Mesenchymal stem cell (in vitro differentiated cells and primary cell): ENCODE data around the gene FCHO2.
A peak's percentile ranks its signal among the peaks of the same experiment; 100 is the strongest.

Experiments used
- DNase-seq: peaks from one replicate; pipeline ENCODE4 v3.0.0-alpha.2; 2013
- H2AFZ ChIP-seq: one replicate; pipeline ENCODE4 v1.6.1; 2013; ENCODE audit warnings: low read depth, mild to moderate bottlenecking, control low read depth, inconsistent platforms, low read length, moderate library complexity
- H2AK5ac ChIP-seq: 2 replicates; pipeline ENCODE4 v1.6.1; 2013; ENCODE audit warnings: low read length, moderate library complexity, mild to moderate bottlenecking, inconsistent platforms; ENCODE audit not compliant: severe bottlenecking
- H2BK120ac ChIP-seq: one replicate; pipeline ENCODE4 v1.6.1; 2013; ENCODE audit warnings: low read depth, mild to moderate bottlenecking, inconsistent platforms, low read length, moderate library complexity
- H2BK12ac ChIP-seq, 2 experiments: one replicate each; pipeline ENCODE4 v1.6.1; 2013; ENCODE audit warnings: inconsistent platforms in 2 of 2, low read length in 2 of 2, mild to moderate bottlenecking in 2 of 2, moderate library complexity in 2 of 2, control low read depth in 1 of 2
- H2BK15ac ChIP-seq: one replicate; pipeline ENCODE4 v1.6.1; 2013; ENCODE audit warnings: mild to moderate bottlenecking, low read depth, inconsistent platforms; ENCODE audit not compliant: poor library complexity, severe bottlenecking
- H2BK5ac ChIP-seq: 2 replicates; pipeline ENCODE4 v1.6.1; 2013; ENCODE audit warnings: low read depth, mild to moderate bottlenecking, low read length, control low read depth, inconsistent platforms; ENCODE audit not compliant: poor library complexity, severe bottlenecking
- H3K14ac ChIP-seq, 2 experiments: one replicate each; pipeline ENCODE4 v1.6.1; 2013; ENCODE audit warnings: inconsistent platforms in 2 of 2, low read length in 2 of 2, control low read depth in 1 of 2, mild to moderate bottlenecking in 1 of 2, moderate library complexity in 1 of 2
- H3K18ac ChIP-seq, 2 experiments: one replicate each; pipeline ENCODE4 v1.6.1; 2013; ENCODE audit warnings: inconsistent platforms in 2 of 2, low read length in 2 of 2, control low read depth in 1 of 2, low read depth in 1 of 2, mild to moderate bottlenecking in 1 of 2
- H3K23ac ChIP-seq, 2 experiments: one replicate each; pipeline ENCODE4 v1.6.1; 2013; ENCODE audit warnings: inconsistent platforms in 2 of 2, low read length in 2 of 2, mild to moderate bottlenecking in 2 of 2, moderate library complexity in 2 of 2, control low read depth in 1 of 2
- H3K27ac ChIP-seq: 2 replicates; pipeline ENCODE4 v1.5.1; 2013; ENCODE audit warnings: mild to moderate bottlenecking, moderate library complexity, low read length, control low read depth, inconsistent platforms; ENCODE audit not compliant: poor library complexity, severe bottlenecking
- H3K27me3 ChIP-seq, 2 experiments: 2 replicates each; pipeline versions ENCODE4 v1.6.1 to v1.7.0; 2013; ENCODE audit warnings: low read length in 2 of 2, mild to moderate bottlenecking in 2 of 2, moderate library complexity in 2 of 2, control low read depth in 1 of 2, inconsistent platforms in 1 of 2; ENCODE audit not compliant: control insufficient read depth in 1 of 2, insufficient read depth in 1 of 2
- H3K36me3 ChIP-seq, 2 experiments: 2 replicates each; pipeline versions ENCODE4 v1.6.1 to v1.7.0; 2013; ENCODE audit warnings: low read length in 2 of 2, control low read depth in 1 of 2, inconsistent platforms in 1 of 2, low read depth in 1 of 2, mild to moderate bottlenecking in 1 of 2; ENCODE audit not compliant: insufficient read depth in 2 of 2, control insufficient read depth in 1 of 2
- H3K4ac ChIP-seq, 2 experiments: one replicate each; pipeline ENCODE4 v1.6.1; 2013; ENCODE audit warnings: inconsistent platforms in 2 of 2, low read length in 2 of 2, mild to moderate bottlenecking in 2 of 2, moderate library complexity in 2 of 2, control low read depth in 1 of 2, low read depth in 1 of 2
- H3K4me1 ChIP-seq: 2 replicates; pipeline ENCODE4 v1.6.1; 2013; ENCODE audit warnings: low read depth, low read length, control low read depth; ENCODE audit not compliant: control insufficient read depth, insufficient read depth
- H3K4me2 ChIP-seq: 2 replicates; pipeline ENCODE4 v1.6.1; 2013; ENCODE audit warnings: low read length, mild to moderate bottlenecking, inconsistent platforms; ENCODE audit not compliant: poor library complexity, severe bottlenecking
- H3K4me3 ChIP-seq, 2 experiments: 2 replicates each; pipeline versions ENCODE4 v1.5.1 to v1.7.0; 2013; ENCODE audit warnings: low read length in 2 of 2, mild to moderate bottlenecking in 2 of 2, control low read depth in 1 of 2, low read depth in 1 of 2; ENCODE audit not compliant: insufficient read depth in 1 of 2
- H3K79me1 ChIP-seq: replicated peaks from 2 replicates; pipeline ENCODE4 v1.6.1; 2013; ENCODE audit warnings: mild to moderate bottlenecking, control low read depth, low read length, inconsistent platforms; ENCODE audit not compliant: poor library complexity, severe bottlenecking
- H3K9ac ChIP-seq: 2 replicates; pipeline ENCODE4 v1.7.0; 2013; ENCODE audit warnings: mild to moderate bottlenecking, low read length, moderate library complexity
- H3K9me3 ChIP-seq: 2 replicates; pipeline ENCODE4 v1.7.0; 2013; ENCODE audit warnings: mild to moderate bottlenecking, low read length; ENCODE audit not compliant: control insufficient read depth
- H4K8ac ChIP-seq: one replicate; pipeline ENCODE4 v1.6.1; 2013; ENCODE audit warnings: inconsistent platforms, mild to moderate bottlenecking, low read length, moderate library complexity
- H4K91ac ChIP-seq: one replicate; pipeline ENCODE4 v1.6.1; 2013; ENCODE audit warnings: mild to moderate bottlenecking, low read length, inconsistent platforms
- WGBS: methylation state at CpG from one replicate; pipeline ENCODE4 v1.1.7; 2013; ENCODE audit warnings: mixed read lengths; 5-methylcytosine and 5-hydroxymethylcytosine counted together

The FCHO2 gene

GRCh38 chr5:73106335-73106734 is 150.5 kb downstream of the FCHO2 start:
- no peak overlapping the region for H2BK120ac ChIP-seq
- H3K27ac ChIP-seq: no peak overlapping the region
- no peaks in the 10 kb centered on the region for H3K36me3 ChIP-seq
- no peak overlapping the region for H2AK5ac ChIP-seq
- H3K4ac ChIP-seq: no peak overlapping the region
- peaks cover 13% of the 10 kb centered on the region for H3K9me3 ChIP-seq
- no peaks in the 10 kb centered on the region for H3K79me1 ChIP-seq
- no peak overlapping the region for H3K9ac ChIP-seq
- no peak overlapping the region for H2AFZ ChIP-seq
- H2BK5ac ChIP-seq: no peak overlapping the region
- no peak overlapping the region for H3K18ac ChIP-seq
- H2BK12ac ChIP-seq: no peak overlapping the region
- H4K8ac ChIP-seq: no peak overlapping the region
- no peak overlapping the region for H3K4me2 ChIP-seq
- no peaks in the 10 kb centered on the region for H3K4me1 ChIP-seq
- no peak for DNase-seq
- H2BK15ac ChIP-seq: no peak overlapping the region
- H3K27me3 ChIP-seq: no peaks in the 10 kb centered on the region
- no peak overlapping the region for H4K91ac ChIP-seq
- H3K14ac ChIP-seq: no peak overlapping the region
- H3K23ac ChIP-seq: no peak overlapping the region
- H3K4me3 ChIP-seq: no peak overlapping the region

GRCh38 chr5:73110190-73110589 is 154.3 kb downstream of the FCHO2 start:
- Histone ChIP-seq H3K79me1 (peaks cover 1% of the 10 kb centered on the region), H3K27me3 (no peaks in the 10 kb centered on the region), H4K91ac (no peak overlapping the region), H2BK15ac (no peak overlapping the region), H3K4me1 (peaks cover 10% of the 10 kb centered on the region), H3K9ac (no peak overlapping the region), H3K18ac (no peak overlapping the region), H2BK12ac (no peak overlapping the region), H3K14ac (no peak overlapping the region), H4K8ac (no peak overlapping the region), H3K4me3 (no peak overlapping the region), H3K27ac (no peak overlapping the region), H2AFZ (no peak overlapping the region), H3K9me3 (peaks cover 13% of the 10 kb centered on the region), H3K4ac (no peak overlapping the region), H3K4me2 (no peak overlapping the region), H2BK5ac (peak overlapping the region; percentile 82), H2BK120ac (no peak overlapping the region), H3K36me3 (no peaks in the 10 kb centered on the region), H2AK5ac (no peak overlapping the region), H3K23ac (no peak overlapping the region)
- 30% methylated on average over 1 of the region's 1 CpG for WGBS
- peak; percentile 19 for DNase-seq

- no peak overlapping the region for H3K9ac ChIP-seq
- no peak overlapping the region for H3K4me3 ChIP-seq
- H2AFZ ChIP-seq: no peak overlapping the region
- no peak overlapping the region for H2AK5ac ChIP-seq
- no peak overlapping the region for H3K4ac ChIP-seq
- no peak overlapping the region for H4K8ac ChIP-seq
- no peak overlapping the region for H3K27ac ChIP-seq
- no peak for DNase-seq
- no peaks in the 10 kb centered on the region for H3K27me3 ChIP-seq
- no peak overlapping the region for H2BK15ac ChIP-seq
- no peak overlapping the region for H4K91ac ChIP-seq
- H2BK12ac ChIP-seq: no peak overlapping the region
- H3K23ac ChIP-seq: no peak overlapping the region
- no peak overlapping the region for H2BK5ac ChIP-seq
- peaks cover 1% of the 10 kb centered on the region for H3K79me1 ChIP-seq
- H3K36me3 ChIP-seq: no peaks in the 10 kb centered on the region
- peaks cover 13% of the 10 kb centered on the region for H3K4me1 ChIP-seq
- no peak overlapping the region for H3K14ac ChIP-seq
- H2BK120ac ChIP-seq: no peak overlapping the region
- H3K18ac ChIP-seq: no peak overlapping the region
- no peak overlapping the region for H3K4me2 ChIP-seq
- peaks cover 13% of the 10 kb centered on the region for H3K9me3 ChIP-seq
- 100% methylated on average over 1 of the region's 1 CpG for WGBS
These were observed 155.7 kb downstream of the FCHO2 start for GRCh38 chr5:73111536-73111935.

GRCh38 chr5:73112359-73112758 is 156.5 kb downstream of the FCHO2 start:
- H2AK5ac ChIP-seq: peak overlapping the region; percentile 9
- no peak overlapping the region for H3K4me2 ChIP-seq
- H3K9ac ChIP-seq: no peak overlapping the region
- no peak overlapping the region for H2AFZ ChIP-seq
- H3K4ac ChIP-seq: no peak overlapping the region
- 88% methylated on average over 1 of the region's 1 CpG for WGBS
- no peak overlapping the region for H3K23ac ChIP-seq
- H3K14ac ChIP-seq: no peak overlapping the region
- H4K8ac ChIP-seq: no peak overlapping the region
- H2BK12ac ChIP-seq: no peak overlapping the region
- H3K27me3 ChIP-seq: no peaks in the 10 kb centered on the region
- H2BK120ac ChIP-seq: no peak overlapping the region
- peaks cover 13% of the 10 kb centered on the region for H3K4me1 ChIP-seq
- no peak overlapping the region for H3K27ac ChIP-seq
- H4K91ac ChIP-seq: no peak overlapping the region
- no peak overlapping the region for H2BK5ac ChIP-seq
- H3K18ac ChIP-seq: no peak overlapping the region
- no peak overlapping the region for H2BK15ac ChIP-seq
- H3K4me3 ChIP-seq: no peak overlapping the region
- H3K9me3 ChIP-seq: peaks cover 13% of the 10 kb centered on the region
- H3K36me3 ChIP-seq: peaks cover 0 to 1% of the 10 kb centered on the region in 2 experiments
- no peak for DNase-seq
- peaks cover 2% of the 10 kb centered on the region for H3K79me1 ChIP-seq
